Measurements from ENCODE around the gene MYL2. TPM values are rescaled to one million over a fixed set of nuclear protein-coding genes. Genes with fewer than 3 reads are reported as not detected.

Gene MYL2
- total and polyA plus RNA-seq, 2 donors from 2014 or later: 4.4 TPM; not detected in 1

DNA sequence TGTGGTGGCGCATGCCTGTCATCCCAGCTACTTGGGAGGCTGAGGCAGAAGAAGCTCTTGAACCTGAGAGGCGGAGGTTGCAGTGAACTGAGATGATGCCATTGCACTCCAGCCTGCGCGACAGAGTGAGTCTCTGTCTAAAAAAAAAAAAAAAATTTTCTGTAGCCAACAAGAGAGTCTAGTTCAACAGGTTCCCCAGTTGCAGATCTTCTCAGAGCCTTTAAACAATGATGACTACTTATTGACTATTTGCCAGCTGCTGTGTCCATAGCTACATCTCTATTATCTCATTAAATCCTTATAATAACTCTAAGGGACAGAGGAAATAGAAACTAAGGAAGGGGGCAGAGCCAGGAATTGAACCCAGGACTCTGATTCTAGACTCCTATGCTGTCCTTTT lies 15.2 kb upstream of the MYL2 start:
- Histone ChIP-seq H3K27me3 (ENCODE audit: control insufficient read depth, insufficient read depth, low read length) (no peaks in the 10 kb centered on the region), H3K27ac (ENCODE audit: low read depth in 2 of 2, low read length in 2 of 2) (no peak overlapping the region), H3K9me3 (ENCODE audit: control insufficient read depth in 2 of 3, insufficient read depth in 1 of 3, low read length in 3 of 3) (no peaks in the 10 kb centered on the region), H3K9ac (ENCODE audit: low read length in 3 of 3) (no peak overlapping the region), H3K36me3 (ENCODE audit: control insufficient read depth in 2 of 3, insufficient read depth in 3 of 3, low read length in 3 of 3) (no peaks in the 10 kb centered on the region), H3K4me1 (ENCODE audit: control insufficient read depth in 2 of 3, insufficient read depth in 2 of 3, low read depth in 1 of 3, low read length in 3 of 3) (no peaks in the 10 kb centered on the region), H3K4me3 (ENCODE audit: low read length in 3 of 3) (no peak overlapping the region)
- intact Hi-C loops (cut with DNase I): no loop called here
- TF ChIP-seq, protein P1, sequence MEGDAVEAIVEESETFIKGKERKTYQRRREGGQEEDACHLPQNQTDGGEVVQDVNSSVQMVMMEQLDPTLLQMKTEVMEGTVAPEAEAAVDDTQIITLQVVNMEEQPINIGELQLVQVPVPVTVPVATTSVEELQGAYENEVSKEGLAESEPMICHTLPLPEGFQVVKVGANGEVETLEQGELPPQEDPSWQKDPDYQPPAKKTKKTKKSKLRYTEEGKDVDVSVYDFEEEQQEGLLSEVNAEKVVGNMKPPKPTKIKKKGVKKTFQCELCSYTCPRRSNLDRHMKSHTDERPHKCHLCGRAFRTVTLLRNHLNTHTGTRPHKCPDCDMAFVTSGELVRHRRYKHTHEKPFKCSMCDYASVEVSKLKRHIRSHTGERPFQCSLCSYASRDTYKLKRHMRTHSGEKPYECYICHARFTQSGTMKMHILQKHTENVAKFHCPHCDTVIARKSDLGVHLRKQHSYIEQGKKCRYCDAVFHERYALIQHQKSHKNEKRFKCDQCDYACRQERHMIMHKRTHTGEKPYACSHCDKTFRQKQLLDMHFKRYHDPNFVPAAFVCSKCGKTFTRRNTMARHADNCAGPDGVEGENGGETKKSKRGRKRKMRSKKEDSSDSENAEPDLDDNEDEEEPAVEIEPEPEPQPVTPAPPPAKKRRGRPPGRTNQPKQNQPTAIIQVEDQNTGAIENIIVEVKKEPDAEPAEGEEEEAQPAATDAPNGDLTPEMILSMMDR (IDR thresholded peaks at IDR 0.05; ENCODE audit: borderline replicate concordance, extremely low read depth, insufficient read depth): no peak
- no peak for FAIRE-seq
- no peak for DNase-seq

GRCh38 chr12:110934093-110934852 lies 13.9 kb upstream of the MYL2 start:
- FAIRE-seq: no peak
- no peak overlapping the region for H3K9ac ChIP-seq (ENCODE audit: low read length in 3 of 3)
- TF ChIP-seq, protein P1 (IDR thresholded peaks at IDR 0.05; ENCODE audit: borderline replicate concordance, extremely low read depth, insufficient read depth): no peak

DNA sequence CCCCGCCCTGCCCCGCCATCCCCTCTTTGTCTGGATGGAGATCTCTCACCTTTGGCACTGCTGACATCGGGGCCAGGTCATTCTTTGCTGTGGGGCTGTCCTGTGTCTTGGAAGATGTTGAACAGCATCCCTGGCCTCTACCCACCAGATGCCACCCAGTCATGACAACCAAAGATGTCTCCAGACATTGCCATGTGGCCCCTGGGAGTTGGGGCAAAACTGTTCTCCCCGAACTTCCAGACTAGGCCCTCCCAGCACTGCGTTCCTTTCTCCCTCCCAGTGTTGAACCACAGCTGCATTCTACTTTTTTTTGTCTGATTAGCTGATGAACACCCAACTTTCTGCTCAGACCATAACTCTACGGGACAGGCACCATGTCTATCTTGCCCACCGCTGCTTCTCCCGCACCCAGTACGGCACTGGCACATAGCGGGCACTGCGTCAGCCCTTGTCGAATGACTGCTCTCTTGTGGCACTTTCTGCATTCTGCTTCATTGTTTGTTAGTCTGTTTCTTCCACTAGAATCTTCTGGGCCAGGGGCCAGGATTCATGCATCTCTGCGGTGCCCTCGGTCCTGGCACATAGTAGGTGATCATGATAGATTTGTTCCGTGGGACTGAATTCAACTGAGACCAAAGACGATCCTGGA lies 13.1 kb upstream of the MYL2 start:
- Histone ChIP-seq H3K9me3 (ENCODE audit: control insufficient read depth in 2 of 3, insufficient read depth in 1 of 3, low read length in 3 of 3) (no peaks in the 10 kb centered on the region), H3K27ac (ENCODE audit: low read depth in 2 of 2, low read length in 2 of 2) (no peak overlapping the region), H3K4me1 (ENCODE audit: control insufficient read depth in 2 of 3, insufficient read depth in 2 of 3, low read depth in 1 of 3, low read length in 3 of 3) (no peaks in the 10 kb centered on the region), H3K9ac (ENCODE audit: low read length in 3 of 3) (no peak overlapping the region), H3K27me3 (ENCODE audit: control insufficient read depth, insufficient read depth, low read length) (no peaks in the 10 kb centered on the region), H3K4me3 (ENCODE audit: low read length in 3 of 3) (no peak overlapping the region), H3K36me3 (ENCODE audit: control insufficient read depth in 2 of 3, insufficient read depth in 3 of 3, low read length in 3 of 3) (no peaks in the 10 kb centered on the region)
- TF ChIP-seq, protein P1 (IDR thresholded peaks at IDR 0.05; ENCODE audit: borderline replicate concordance, extremely low read depth, insufficient read depth): no peak
- peak in 1 of 5 donors; percentile 32 for DNase-seq
- intact Hi-C loops (cut with DNase I): no loop called here
- no peak for FAIRE-seq

More at GRCh38 chr12:110934093-110934852, 13.9 kb upstream of the MYL2 start:
- Histone ChIP-seq H3K4me1 (ENCODE audit: control insufficient read depth in 2 of 3, insufficient read depth in 2 of 3, low read depth in 1 of 3, low read length in 3 of 3) (no peaks in the 10 kb centered on the region), H3K27me3 (ENCODE audit: control insufficient read depth, insufficient read depth, low read length) (no peaks in the 10 kb centered on the region), H3K27ac (ENCODE audit: low read depth in 2 of 2, low read length in 2 of 2) (no peak overlapping the region), H3K9me3 (ENCODE audit: control insufficient read depth in 2 of 3, insufficient read depth in 1 of 3, low read length in 3 of 3) (no peaks in the 10 kb centered on the region), H3K4me3 (ENCODE audit: low read length in 3 of 3) (no peak overlapping the region), H3K36me3 (ENCODE audit: control insufficient read depth in 2 of 3, insufficient read depth in 3 of 3, low read length in 3 of 3) (no peaks in the 10 kb centered on the region)
- intact Hi-C loops (cut with DNase I): no loop called here
- DNase-seq: no peak
